OCI-LY1 (cell line): ENCODE measurements around the gene ZNF804B.

Source experiments
- CTCF ChIP-seq: fragments of 200-600 bp; sonication (generic), shearing (Covaris generic); IDR thresholded peaks from 2 replicates; pipeline ENCODE4 v1.5.1; 2017; ENCODE audit warnings: mild to moderate bottlenecking, antibody characterized with exemption, low read length, moderate library complexity, mixed read lengths
- EZH2 ChIP-seq: fragments of 200-600 bp; sonication (generic), shearing (Covaris generic); IDR thresholded peaks from 2 replicates; pipeline ENCODE4 v1.8.0; 2017; ENCODE audit warnings: borderline replicate concordance, mixed run types, mild to moderate bottlenecking, antibody characterized with exemption, low read length, moderate library complexity, mixed read lengths

GRCh38 chr7:89377219-89377618 is 617.7 kb downstream of the ZNF804B start:
- no peak for TF ChIP-seq CTCF
- no peak for TF ChIP-seq EZH2
